Measurements from ENCODE around the gene PHF21B.

PHF21B gene

DNA sequence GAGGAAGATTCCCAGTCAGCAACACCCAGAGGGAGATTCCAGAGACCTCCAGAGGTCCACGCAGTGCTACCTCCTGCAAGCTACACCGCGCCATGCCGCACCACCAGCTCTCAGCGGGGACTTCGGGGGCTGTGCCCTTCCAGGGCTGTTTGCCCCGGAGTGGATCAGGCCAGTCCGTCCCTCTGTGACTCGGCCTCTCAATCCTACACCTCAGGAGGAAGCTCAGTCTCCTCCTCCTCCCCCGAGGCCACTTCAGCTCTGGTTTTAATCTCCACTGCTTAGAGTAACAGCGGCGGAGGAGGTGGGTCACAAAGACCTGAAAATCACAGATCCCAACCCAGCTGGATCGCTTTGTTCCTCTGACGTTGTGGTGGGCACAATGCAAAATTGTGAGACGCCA lies 68.6 kb downstream of the PHF21B start:
- no peak overlapping the region for H3K4me3 ChIP-seq (ENCODE audit: low read depth, low read length)
- DNase-seq (ENCODE audit: low read depth) = no peak
- TF ChIP-seq, protein P1, sequence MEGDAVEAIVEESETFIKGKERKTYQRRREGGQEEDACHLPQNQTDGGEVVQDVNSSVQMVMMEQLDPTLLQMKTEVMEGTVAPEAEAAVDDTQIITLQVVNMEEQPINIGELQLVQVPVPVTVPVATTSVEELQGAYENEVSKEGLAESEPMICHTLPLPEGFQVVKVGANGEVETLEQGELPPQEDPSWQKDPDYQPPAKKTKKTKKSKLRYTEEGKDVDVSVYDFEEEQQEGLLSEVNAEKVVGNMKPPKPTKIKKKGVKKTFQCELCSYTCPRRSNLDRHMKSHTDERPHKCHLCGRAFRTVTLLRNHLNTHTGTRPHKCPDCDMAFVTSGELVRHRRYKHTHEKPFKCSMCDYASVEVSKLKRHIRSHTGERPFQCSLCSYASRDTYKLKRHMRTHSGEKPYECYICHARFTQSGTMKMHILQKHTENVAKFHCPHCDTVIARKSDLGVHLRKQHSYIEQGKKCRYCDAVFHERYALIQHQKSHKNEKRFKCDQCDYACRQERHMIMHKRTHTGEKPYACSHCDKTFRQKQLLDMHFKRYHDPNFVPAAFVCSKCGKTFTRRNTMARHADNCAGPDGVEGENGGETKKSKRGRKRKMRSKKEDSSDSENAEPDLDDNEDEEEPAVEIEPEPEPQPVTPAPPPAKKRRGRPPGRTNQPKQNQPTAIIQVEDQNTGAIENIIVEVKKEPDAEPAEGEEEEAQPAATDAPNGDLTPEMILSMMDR (IDR thresholded peaks at IDR 0.05; ENCODE audit: control insufficient read depth, extremely low read depth, insufficient read depth) = no peak

DNA sequence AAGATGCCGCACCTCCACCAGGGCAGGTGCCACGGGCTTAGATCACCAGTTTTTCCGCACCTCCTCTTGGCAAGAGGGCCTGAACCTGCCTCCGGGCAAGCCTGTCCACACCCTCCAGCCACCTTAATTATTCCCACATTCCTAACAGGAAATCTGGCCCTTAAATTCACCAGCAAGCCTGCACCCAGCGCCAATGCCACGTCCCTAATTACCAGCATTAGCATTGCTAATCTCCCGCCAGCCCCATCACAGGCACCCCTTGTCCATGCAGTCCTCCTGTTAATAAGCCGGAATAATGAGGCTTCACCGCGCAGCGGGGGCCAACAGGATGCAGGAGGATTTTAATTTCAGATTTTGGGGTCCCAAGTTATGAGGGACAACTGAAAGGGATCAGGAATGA lies 69.7 kb downstream of the PHF21B start:
- TF ChIP-seq, protein P1 (IDR thresholded peaks at IDR 0.05; ENCODE audit: control insufficient read depth, extremely low read depth, insufficient read depth) = no peak

DNA sequence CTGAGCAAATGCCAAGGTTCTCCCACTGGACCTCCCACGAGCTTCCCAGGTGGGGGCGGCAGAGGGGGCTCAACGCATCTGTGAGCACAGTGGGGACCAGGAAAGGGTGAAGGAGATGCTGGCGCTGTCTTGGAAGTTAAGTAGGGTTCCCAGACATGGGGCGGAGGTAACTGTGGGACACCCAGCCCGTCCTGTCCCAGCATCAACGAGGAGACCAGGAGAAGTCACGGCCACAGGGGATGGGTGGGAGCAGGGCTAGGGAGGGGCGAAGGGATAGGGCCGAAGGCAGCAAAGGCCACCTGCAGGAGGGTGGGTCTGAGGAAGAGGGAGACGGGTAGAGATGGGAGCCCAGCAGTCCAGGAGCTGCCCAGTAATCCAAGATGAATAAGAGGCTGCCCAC lies 70.4 kb downstream of the PHF21B start:
- no peak for DNase-seq (ENCODE audit: low read depth)
- no peak overlapping the region for H3K4me3 ChIP-seq (ENCODE audit: low read depth, low read length)
- TF ChIP-seq, protein P1 (IDR thresholded peaks at IDR 0.05; ENCODE audit: control insufficient read depth, extremely low read depth, insufficient read depth) = no peak

More for the DNA sequence above, 69.7 kb downstream of the PHF21B start:
- no peak for DNase-seq (ENCODE audit: low read depth)
- H3K4me3 ChIP-seq (ENCODE audit: low read depth, low read length) = no peak overlapping the region

DNA sequence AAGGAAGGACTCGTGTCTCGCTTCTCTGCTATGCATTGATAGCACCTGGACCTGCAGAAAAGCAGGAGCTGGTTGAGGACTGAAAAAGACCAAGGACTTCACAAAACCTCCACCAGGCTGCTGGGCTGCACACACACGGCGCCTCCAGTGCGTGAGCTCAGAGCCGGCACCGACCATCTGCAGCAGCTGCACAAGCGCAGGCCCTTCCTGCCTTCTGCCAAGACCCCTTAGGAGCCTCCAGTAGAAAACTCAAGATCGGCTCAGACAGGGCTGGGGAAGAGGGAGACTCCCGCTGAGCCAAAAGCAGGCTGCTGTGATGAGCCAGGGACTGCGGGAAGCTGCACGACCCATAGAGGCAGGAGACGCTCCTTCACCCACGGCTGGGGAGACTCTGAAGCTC lies 70.9 kb downstream of the PHF21B start:
- DNase-seq (ENCODE audit: low read depth) = no peak
- H3K4me3 ChIP-seq (ENCODE audit: low read depth, low read length) = no peak overlapping the region
- TF ChIP-seq, protein P1 (IDR thresholded peaks at IDR 0.05; ENCODE audit: control insufficient read depth, extremely low read depth, insufficient read depth) = no peak

GRCh38 chr22:44937216-44937615 lies 72.6 kb downstream of the PHF21B start:
- TF ChIP-seq, protein P1 (IDR thresholded peaks at IDR 0.05; ENCODE audit: control insufficient read depth, extremely low read depth, insufficient read depth) = no peak
- DNase-seq (ENCODE audit: low read depth) = no peak
- no peak overlapping the region for H3K4me3 ChIP-seq (ENCODE audit: low read depth, low read length)

- no peak overlapping the region for H3K4me3 ChIP-seq (ENCODE audit: low read depth, low read length)
- TF ChIP-seq, protein P1 (IDR thresholded peaks at IDR 0.05; ENCODE audit: control insufficient read depth, extremely low read depth, insufficient read depth) = no peak
- DNase-seq (ENCODE audit: low read depth) = no peak
Measured at GRCh38 chr22:44936201-44936600, 73.6 kb downstream of the PHF21B start.

GRCh38 chr22:44935724-44936123 lies 74.1 kb downstream of the PHF21B start:
- H3K4me3 ChIP-seq (ENCODE audit: low read depth, low read length) = no peak overlapping the region
- no peak for DNase-seq (ENCODE audit: low read depth)
- TF ChIP-seq, protein P1 (IDR thresholded peaks at IDR 0.05; ENCODE audit: control insufficient read depth, extremely low read depth, insufficient read depth) = no peak
